Measurements from ENCODE around the gene TTC9C.
"Not testable (repeated sequence)": the region's sequence is repeated elsewhere in the genome, so short reads cannot be mapped to it uniquely, and the experiment has no call there.

The TTC9C gene

GRCh38 chr11:62752994-62753735 lies 24.9 kb downstream of the TTC9C start:
- no peak for DNase-seq

GRCh38 chr11:62753736-62754603 lies 25.7 kb downstream of the TTC9C start, which contains the start of gene ZBTB3:
TSS of gene ZBTB3 (minus strand) at chr11:62754160. CDS start at chr11:62753664, 496 bp downstream.
- DNase-seq = peak; percentile 98

GRCh38 chr11:62755086-62755615 lies 26.9 kb downstream of the TTC9C start:
- DNase-seq = no peak

- DNase-seq = no peak
Measured at GRCh38 chr11:62757846-62758788, 29.8 kb downstream of the TTC9C start.

GRCh38 chr11:62760867-62761227 lies 32.6 kb downstream of the TTC9C start:
- DNase-seq = not testable (repeated sequence)

GRCh38 chr11:62770778-62771143 lies 42.5 kb downstream of the TTC9C start:
- DNase-seq = no peak

GRCh38 chr11:62771144-62772021 lies 43.1 kb downstream of the TTC9C start, which contains the start of gene TAF6L:
TSS of gene TAF6L (plus strand) at chr11:62771396. CDS start at chr11:62775784, 4,388 bp downstream.
- peak; percentile 95 for DNase-seq

GRCh38 chr11:62774407-62774806 lies 46.1 kb downstream of the TTC9C start:
- DNase-seq = no peak

- no peak for DNase-seq
Measured at GRCh38 chr11:62775646-62776045, 47.4 kb downstream of the TTC9C start.

GRCh38 chr11:62777389-62777788 lies 49.1 kb downstream of the TTC9C start:
- DNase-seq = no peak

- no peak for DNase-seq
Measured at GRCh38 chr11:62778441-62778840, 50.2 kb downstream of the TTC9C start.

GRCh38 chr11:62782753-62783152 lies 54.5 kb downstream of the TTC9C start:
- no peak for DNase-seq

- DNase-seq = peak; percentile 43
Measured at GRCh38 chr11:62786318-62787004, 58.2 kb downstream of the TTC9C start.

- peak; percentile 97 for DNase-seq
Measured at GRCh38 chr11:62787005-62787759, 58.9 kb downstream of the TTC9C start, which contains the start of gene TMEM179B. TSS of gene TMEM179B (plus strand) at chr11:62787402. CDS start at chr11:62787432, 30 bp downstream.
